Uterus (tissue), 2 donors: ENCODE results near the gene MRLN.

Source experiments
- POLR2A ChIP-seq, 2 donors: fragments of 450-650 bp; IDR thresholded peaks; one replicate each; pipeline ENCODE4 v1.6.1; 2016; ENCODE audit warnings: antibody characterized with exemption in 2 of 2, mild to moderate bottlenecking in 1 of 2, moderate library complexity in 1 of 2
- TF ChIP-seq, protein P1 (sequence below), 4 experiments: fragments of 200-600 bp in 2 of 4; fragments of 450-650 bp in 2 of 4; sonication (generic) in 2 of 4; IDR thresholded peaks; one replicate each; pipeline ENCODE4 v1.5.1; 2016 to 2019; ENCODE audit warnings: antibody characterized with exemption in 4 of 4, mild to moderate bottlenecking in 2 of 4, moderate library complexity in 1 of 4

DNA sequence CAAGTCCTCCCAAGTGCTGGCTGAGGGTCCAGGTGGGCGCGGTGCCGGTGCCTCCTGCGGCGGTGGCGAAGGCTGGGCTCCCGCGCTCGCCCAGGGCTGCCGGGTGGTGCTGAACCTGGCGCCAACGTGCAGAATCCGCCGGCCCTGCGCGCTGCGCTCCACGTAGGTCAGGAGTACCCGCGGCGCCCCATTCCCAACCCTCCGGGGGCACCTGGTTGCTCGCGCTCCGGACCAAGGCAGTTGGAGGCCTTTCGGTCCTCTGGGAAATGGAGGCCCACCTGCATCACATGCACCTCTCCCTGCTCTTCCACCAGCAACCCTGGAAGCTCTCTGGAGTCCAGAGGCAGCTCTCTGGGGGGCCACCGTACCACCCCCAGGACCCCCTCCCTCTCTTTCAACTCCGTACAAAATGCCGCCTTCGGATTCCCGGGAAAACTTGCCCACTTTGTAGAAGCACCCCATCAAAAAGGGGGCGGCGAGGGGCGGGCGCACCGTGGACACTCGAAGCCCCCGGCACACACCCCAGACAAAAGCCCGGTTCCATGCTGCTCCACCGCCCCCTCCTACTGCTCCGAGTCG is 44.4 kb downstream of the MRLN start:
- TF ChIP-seq, protein P1, sequence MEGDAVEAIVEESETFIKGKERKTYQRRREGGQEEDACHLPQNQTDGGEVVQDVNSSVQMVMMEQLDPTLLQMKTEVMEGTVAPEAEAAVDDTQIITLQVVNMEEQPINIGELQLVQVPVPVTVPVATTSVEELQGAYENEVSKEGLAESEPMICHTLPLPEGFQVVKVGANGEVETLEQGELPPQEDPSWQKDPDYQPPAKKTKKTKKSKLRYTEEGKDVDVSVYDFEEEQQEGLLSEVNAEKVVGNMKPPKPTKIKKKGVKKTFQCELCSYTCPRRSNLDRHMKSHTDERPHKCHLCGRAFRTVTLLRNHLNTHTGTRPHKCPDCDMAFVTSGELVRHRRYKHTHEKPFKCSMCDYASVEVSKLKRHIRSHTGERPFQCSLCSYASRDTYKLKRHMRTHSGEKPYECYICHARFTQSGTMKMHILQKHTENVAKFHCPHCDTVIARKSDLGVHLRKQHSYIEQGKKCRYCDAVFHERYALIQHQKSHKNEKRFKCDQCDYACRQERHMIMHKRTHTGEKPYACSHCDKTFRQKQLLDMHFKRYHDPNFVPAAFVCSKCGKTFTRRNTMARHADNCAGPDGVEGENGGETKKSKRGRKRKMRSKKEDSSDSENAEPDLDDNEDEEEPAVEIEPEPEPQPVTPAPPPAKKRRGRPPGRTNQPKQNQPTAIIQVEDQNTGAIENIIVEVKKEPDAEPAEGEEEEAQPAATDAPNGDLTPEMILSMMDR (IDR thresholded peaks at IDR 0.05) = no peak
- no peak for TF ChIP-seq POLR2A (IDR thresholded peaks at IDR 0.05)
